Heart left ventricle (tissue), 13 donors: ENCODE data around the gene NOXA1.

Experiments used
- CTCF ChIP-seq, 12 donors: fragments of 200-600 bp; sonication (generic) in 4 of 12; IDR thresholded peaks; one replicate each; pipeline versions ENCODE4 v1.5.0 to v1.8.0; 2018 to 2022; ENCODE audit warnings: antibody characterized with exemption in 12 of 12, mild to moderate bottlenecking in 5 of 12
- POLR2A ChIP-seq, 2 donors: fragments of 450-650 bp; IDR thresholded peaks; one replicate each; pipeline ENCODE4 v1.6.1; 2017; ENCODE audit warnings: antibody characterized with exemption in 2 of 2, mild to moderate bottlenecking in 2 of 2, moderate library complexity in 2 of 2
- donor health status: ischemic (EF 13 %, LVEDD 7.1; RV severe dilation, severe dysfunction).
- donor health status: DM: no; HTN: yes; CAD: no.
- donor health status: DM: no; HTN: no; CAD: no.
- donor health status: ischemic (EF 25% LVEDD 6.9; RV normal size, moderate dysfunction).
- donor health status: ischemic (EF 25% LVEDD 5.7; RV mildly dilated, moderate dysfunction).
- donor health status: ischemic (EF 35%, LVEDD 5.7; RV mildly dilated, moderate dysfunction).
- donor health status: nonischemic (EF 11% LVEDD 7.7; RV severe dilation, severe dysfunction).
- donor health status: DM: yes; HTN: yes; CAD: no.
- donor health status: PGD.
- donor health status: ischemic (EF 29% LVEDD 5.4; RV normal size, mild dysfunction).
- donor health status: nonischemic (EF 23%, LVEDD 6.1; RV moderate dilation, normal function).

- TF ChIP-seq CTCF (IDR thresholded peaks at IDR 0.05) (no peak), POLR2A (IDR thresholded peaks at IDR 0.05) (no peak)
These were observed 12.2 kb downstream of the NOXA1 start for GRCh38 chr9:137435381-137435891.
